ENCODE measurements around the gene RBM10.

The RBM10 gene

GRCh38 chrX:47218920-47219815 lies 74.1 kb downstream of the RBM10 start:
- DNase-seq: peak; percentile 58

DNA sequence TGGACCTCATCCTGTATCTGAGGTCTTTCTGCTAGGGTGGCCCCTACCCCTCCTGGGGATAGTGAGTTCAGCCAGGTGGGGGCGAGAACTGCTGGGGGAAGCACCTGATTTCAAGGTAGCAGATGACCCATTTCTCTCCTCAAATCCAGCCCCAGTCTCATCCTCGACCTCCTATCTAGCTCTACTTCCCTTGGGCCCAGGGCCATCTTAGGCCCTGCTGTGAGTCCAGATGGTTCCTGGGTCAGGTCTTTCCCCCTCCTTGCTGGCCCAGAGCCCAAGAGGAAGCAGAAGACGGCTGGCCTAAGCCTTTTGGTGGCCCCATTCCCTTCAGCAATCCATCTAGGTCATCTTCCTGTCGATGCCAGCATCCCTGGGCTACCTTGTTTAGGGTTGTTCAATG lies 76.7 kb downstream of the RBM10 start:
- no peak for DNase-seq

- DNase-seq: no peak
Observed at GRCh38 chrX:47222751-47223350, 77.8 kb downstream of the RBM10 start.

- DNase-seq: no peak
Observed at GRCh38 chrX:47223476-47224250, 78.6 kb downstream of the RBM10 start.

DNA sequence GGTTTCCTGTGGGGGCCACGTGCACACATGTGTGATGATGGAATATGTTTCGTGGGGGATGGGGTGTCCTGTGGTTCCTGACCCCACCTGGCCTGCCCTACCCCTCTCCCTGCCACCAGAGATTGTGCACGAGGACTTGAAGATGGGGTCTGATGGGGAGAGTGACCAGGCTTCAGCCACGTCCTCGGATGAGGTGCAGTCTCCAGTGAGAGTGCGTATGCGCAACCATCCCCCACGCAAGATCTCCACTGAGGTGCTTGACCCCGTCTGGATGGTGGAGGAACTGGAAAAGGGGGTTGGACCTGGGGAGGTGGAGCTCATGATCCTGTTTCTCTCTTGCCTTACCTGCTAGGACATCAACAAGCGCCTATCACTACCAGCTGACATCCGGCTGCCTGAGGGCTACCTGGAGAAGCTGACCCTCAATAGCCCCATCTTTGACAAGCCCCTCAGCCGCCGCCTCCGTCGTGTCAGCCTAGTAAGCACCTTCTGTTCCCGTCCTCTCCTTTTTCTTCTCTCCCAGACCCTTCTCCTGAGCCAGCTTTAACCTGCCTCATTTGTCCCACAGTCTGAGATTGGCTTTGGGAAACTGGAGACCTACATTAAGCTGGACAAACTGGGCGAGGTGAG lies 79.4 kb downstream of the RBM10 start:
- DNase-seq: no peak

GRCh38 chrX:47224896-47225290 lies 79.9 kb downstream of the RBM10 start:
- no peak for DNase-seq

GRCh38 chrX:47226071-47226470 lies 81.0 kb downstream of the RBM10 start:
- DNase-seq: no peak

DNA sequence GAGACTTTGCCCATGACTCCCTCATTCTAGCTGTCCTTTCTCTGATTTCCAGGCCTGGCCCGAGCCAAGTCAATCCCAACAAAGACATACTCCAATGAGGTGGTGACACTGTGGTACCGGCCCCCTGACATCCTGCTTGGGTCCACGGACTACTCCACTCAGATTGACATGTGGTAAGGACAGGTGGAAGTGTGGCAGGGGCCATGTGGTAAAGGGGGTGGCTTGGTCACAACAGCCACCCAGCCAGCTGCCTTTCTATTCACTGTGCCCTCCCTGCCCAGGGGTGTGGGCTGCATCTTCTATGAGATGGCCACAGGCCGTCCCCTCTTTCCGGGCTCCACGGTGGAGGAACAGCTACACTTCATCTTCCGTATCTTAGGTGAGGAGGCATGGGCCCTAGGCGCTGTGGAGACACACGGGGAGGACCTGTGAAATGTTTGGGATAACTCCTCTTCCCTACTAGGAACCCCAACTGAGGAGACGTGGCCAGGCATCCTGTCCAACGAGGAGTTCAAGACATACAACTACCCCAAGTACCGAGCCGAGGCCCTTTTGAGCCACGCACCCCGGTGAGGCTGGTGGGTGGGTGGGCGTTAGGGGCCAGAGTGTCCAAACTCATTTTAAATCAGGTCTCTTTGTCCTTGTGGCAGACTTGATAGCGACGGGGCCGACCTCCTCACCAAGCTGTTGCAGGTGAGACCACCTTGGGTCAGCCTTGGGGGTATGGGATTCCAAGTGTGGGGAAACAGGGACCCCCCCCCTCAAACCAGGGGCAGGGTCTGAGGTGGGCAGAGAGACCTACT lies 81.7 kb downstream of the RBM10 start:
- no peak for DNase-seq

DNA sequence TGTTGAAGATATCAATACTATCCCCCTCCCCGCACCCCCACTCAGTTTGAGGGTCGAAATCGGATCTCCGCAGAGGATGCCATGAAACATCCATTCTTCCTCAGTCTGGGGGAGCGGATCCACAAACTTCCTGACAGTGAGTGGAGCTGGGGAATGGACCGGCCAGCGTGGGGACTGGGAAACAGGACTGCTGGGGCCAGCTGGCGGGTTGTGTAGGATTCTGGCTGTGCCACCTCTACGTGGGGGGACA lies 82.2 kb downstream of the RBM10 start:
- DNase-seq: no peak

DNA sequence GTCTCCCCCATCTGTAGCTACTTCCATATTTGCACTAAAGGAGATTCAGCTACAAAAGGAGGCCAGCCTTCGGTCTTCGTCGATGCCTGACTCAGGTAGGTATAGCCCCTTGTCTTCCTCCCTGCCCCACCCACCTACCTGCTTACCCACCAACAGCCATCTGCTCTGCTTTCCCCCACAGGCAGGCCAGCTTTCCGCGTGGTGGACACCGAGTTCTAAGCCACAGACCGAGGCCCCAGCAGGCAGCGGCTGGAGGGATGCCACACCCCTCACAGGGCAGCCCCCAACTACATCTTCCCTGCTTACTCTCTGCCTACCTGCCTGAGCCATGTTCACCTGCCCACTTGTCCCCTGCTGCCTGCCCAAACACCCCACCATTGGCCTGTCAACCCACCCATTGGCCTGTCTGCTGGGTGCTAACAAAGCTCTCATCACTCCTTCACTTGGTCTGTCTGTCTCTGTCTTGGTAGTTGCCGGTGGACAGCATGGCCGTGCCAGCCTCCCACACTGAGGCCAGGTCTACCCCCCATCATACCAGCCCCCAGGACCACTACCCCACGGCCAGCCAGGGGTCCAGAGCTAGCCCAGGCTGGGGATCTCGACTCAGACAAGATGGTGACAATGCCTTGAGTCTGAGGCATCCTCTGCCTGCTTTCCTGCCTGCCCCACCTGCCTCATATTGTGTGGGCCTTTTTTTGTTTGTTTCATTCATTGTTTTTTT lies 83.7 kb downstream of the RBM10 start:
- no peak for DNase-seq

DNA sequence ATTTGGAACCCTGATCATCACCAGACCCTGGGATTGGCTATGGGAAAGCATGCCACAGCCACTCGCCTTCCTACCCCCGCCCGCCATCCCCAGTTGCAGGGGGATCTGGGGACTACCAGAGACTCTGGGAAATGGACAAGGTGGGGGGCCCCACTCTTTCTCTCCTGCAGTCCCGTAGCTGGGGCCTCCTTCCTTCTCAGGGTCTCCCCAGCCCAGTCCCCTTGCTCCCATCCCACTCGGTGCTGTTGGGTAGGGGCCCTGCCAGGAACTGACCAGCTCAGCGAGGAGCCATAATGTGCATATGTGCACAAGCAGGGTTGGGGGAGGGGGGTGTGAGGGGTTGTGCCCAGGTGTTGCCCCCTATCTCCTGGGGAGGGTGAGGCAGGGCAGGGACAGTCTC lies 84.4 kb downstream of the RBM10 start:
- no peak for DNase-seq

GRCh38 chrX:47230136-47230868 lies 85.3 kb downstream of the RBM10 start:
- DNase-seq: no peak

DNA sequence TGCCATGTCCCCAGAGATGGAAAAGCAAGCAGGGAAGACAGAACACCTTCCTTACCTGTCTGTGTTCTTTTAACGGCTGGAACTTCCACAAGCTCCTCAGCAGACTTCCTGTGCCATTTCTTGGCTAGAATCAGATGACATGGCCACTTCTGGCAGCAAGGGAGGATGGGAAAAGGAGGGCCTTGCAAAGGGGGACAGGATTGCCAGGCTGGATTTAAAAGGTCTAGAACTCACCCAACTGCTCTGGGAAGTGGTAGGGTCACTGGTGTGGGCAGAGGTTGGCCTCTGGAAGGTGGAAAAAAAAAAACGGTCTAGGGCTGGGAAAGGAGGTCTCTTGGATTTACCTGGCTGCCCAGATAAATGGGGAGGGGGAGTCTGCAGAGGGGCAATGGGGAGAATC lies 86.1 kb downstream of the RBM10 start:
- no peak for DNase-seq

GRCh38 chrX:47232197-47232802 lies 87.3 kb downstream of the RBM10 start:
- DNase-seq: no peak

GRCh38 chrX:47232803-47233332 lies 87.8 kb downstream of the RBM10 start, which contains the start of gene USP11:
USP11 (plus strand) TSS chrX:47233009; CDS start chrX:47233044, 35 bp downstream.
- DNase-seq: peak; percentile 36

GRCh38 chrX:47233333-47234113 lies 88.5 kb downstream of the RBM10 start:
- DNase-seq: peak; percentile 93

DNA sequence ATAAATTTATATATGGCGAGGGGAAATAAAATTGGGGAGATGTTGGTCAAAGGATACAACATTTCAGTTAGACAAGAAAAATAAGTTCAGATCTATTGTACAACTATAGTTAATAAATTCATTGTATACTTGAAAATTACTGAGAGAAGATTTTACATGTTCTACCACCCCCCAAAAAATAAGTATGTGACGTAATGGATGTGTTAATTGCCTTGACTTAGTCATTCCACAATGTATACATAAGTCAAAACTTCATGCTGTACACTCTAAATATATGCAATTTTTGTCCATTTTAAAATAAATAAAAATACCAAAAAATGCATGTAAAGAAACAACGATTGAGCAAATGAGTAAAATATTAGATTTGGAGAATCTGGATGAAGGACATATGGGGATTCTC lies 89.6 kb downstream of the RBM10 start:
- no peak for DNase-seq

DNA sequence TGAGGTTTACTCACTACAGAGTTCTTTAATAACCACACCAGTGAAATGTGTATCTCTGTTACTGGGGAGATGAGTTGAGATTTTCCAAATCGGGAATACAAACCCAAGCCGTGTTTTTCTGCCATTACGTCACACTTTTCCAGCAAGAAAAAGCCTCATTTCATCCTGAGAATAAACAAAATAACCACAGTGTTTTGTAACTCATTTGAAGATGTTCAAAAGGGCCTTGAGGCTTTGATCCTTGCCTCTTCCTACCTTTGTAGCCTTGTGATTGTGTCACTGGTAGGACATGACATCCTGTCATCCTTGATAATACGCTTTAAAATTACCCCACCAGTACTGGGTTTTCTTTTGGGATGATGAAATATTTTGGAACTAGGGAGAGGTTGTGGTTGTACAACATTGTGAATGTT lies 90.7 kb downstream of the RBM10 start:
- DNase-seq: no peak

Data from activated naive CD4-positive, alpha-beta T cell treated with Interleukin-2 at 50 U/mL for 16 hours (primary cell).